AG09309 (cell line): ENCODE data around the gene CLPTM1L.

Experiments used
- DNase-seq: peaks from one replicate; pipeline ENCODE4 v3.0.0-alpha.2; 2010; ENCODE audit warnings: low read depth
- H3K4me3 ChIP-seq: 2 replicates; pipeline ENCODE4 v1.5.1; 2011; ENCODE audit warnings: mild to moderate bottlenecking, low read depth, low read length, moderate library complexity; ENCODE audit not compliant: control insufficient read depth
- CTCF ChIP-seq: IDR thresholded peaks from 2 replicates; pipeline ENCODE4 v1.5.1; 2011; ENCODE audit warnings: mild to moderate bottlenecking, low read depth, low read length, inconsistent platforms; ENCODE audit not compliant: insufficient read depth, control insufficient read depth; ENCODE audit errors: missing control alignments

Gene CLPTM1L

GRCh38 chr5:1320436-1321344 is 24.2 kb downstream of the CLPTM1L start:
- no peak for TF ChIP-seq CTCF
- H3K4me3 ChIP-seq: no peak overlapping the region
- DNase-seq: no peak

GRCh38 chr5:1319436-1320256 is 25.3 kb downstream of the CLPTM1L start:
- H3K4me3 ChIP-seq: no peak overlapping the region
- no peak for DNase-seq
- TF ChIP-seq CTCF: no peak

GRCh38 chr5:1318659-1319251 is 26.1 kb downstream of the CLPTM1L start:
- no peak for DNase-seq
- no peak for TF ChIP-seq CTCF
- no peak overlapping the region for H3K4me3 ChIP-seq

- no peak for DNase-seq
- no peak overlapping the region for H3K4me3 ChIP-seq
- no peak for TF ChIP-seq CTCF
Measured at GRCh38 chr5:1317921-1318565, 26.9 kb downstream of the CLPTM1L start.

DNA sequence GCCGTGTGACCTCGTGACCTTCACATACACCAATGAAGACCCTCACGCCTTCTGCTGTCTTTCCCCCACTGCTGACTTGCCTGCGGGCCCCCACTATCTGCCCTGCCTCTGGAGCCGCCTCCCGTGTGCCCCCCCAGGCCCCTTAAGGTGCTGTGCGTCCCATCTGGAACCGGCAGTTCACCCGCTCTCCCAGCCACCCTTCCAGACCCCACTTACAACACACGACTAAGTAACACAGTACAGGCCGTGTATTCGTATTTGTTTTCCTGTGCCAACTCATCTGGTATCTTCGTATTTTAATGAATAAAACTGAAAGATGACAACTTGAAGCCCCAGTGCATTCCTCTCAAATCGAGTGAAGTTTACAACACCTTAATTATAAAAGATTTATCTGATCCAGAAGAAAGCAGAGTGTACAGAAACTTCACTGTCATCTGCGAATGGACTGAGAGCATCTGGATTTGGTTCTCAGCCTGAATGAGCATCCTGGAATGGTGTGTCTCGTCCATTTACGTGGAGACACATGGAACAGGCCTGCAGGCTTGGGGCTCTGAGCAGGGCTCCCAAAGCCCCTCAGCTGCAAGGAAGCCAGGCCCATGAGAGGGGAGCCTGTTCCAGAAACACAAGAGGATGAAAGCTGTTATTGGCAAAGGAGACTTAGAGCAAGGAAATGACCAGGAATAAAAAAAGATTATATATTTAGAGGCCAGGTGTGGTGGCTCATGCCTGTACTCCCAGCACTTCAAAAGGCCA is 28.1 kb downstream of the CLPTM1L start:
- no peak for TF ChIP-seq CTCF
- no peak overlapping the region for H3K4me3 ChIP-seq
- no peak for DNase-seq
